HG02973 (cell line): ENCODE data around the gene CBY1.

Experiments
- ATAC-seq: cut with Tn5 transposase; IDR thresholded peaks from one replicate; pipeline ENCODE4 v1.9.1; 2021; ENCODE audit warnings: moderate library complexity; ENCODE audit not compliant: unreplicated experiment

CBY1 gene

GRCh38 chr22:38700270-38700788, 43.9 kb downstream of the CBY1 start:
- no peak for ATAC-seq

GRCh38 chr22:38700789-38701628, 44.6 kb downstream of the CBY1 start, which contains the start of gene JOSD1:
Gene JOSD1 (minus strand): TSS chr22:38700943. CDS start chr22:38699987, 956 bp downstream.
- peak; percentile 38 for ATAC-seq

- no peak for ATAC-seq
These were observed 48.3 kb downstream of the CBY1 start for GRCh38 chr22:38704654-38705234.

GRCh38 chr22:38705235-38706100, 49.0 kb downstream of the CBY1 start, which contains the start of gene GTPBP1:
Gene GTPBP1 (plus strand): TSS chr22:38705944. CDS start chr22:38705956, 12 bp downstream.
- ATAC-seq = peak; percentile 57

GRCh38 chr22:38706101-38706900, 49.9 kb downstream of the CBY1 start:
- peak; percentile 6 for ATAC-seq

GRCh38 chr22:38706901-38707195, 50.4 kb downstream of the CBY1 start:
- ATAC-seq = no peak

GRCh38 chr22:38707346-38707745, 50.9 kb downstream of the CBY1 start:
- no peak for ATAC-seq

- ATAC-seq = no peak
These were observed 51.5 kb downstream of the CBY1 start for GRCh38 chr22:38707984-38708383.

GRCh38 chr22:38709306-38709705, 52.9 kb downstream of the CBY1 start:
- ATAC-seq = no peak

- no peak for ATAC-seq
These were observed 53.9 kb downstream of the CBY1 start for GRCh38 chr22:38710351-38710750.

GRCh38 chr22:38710866-38711265, 54.4 kb downstream of the CBY1 start:
- no peak for ATAC-seq

- no peak for ATAC-seq
These were observed 56.2 kb downstream of the CBY1 start for GRCh38 chr22:38712486-38713207.

GRCh38 chr22:38713921-38714320, 57.5 kb downstream of the CBY1 start:
- ATAC-seq = no peak

- no peak for ATAC-seq
These were observed 58.8 kb downstream of the CBY1 start for GRCh38 chr22:38715176-38715764.

GRCh38 chr22:38715852-38716251, 59.4 kb downstream of the CBY1 start:
- ATAC-seq = no peak

- ATAC-seq = no peak
These were observed 59.8 kb downstream of the CBY1 start for GRCh38 chr22:38716271-38716670.

- ATAC-seq = no peak
These were observed 60.4 kb downstream of the CBY1 start for GRCh38 chr22:38716826-38717225.

GRCh38 chr22:38717244-38717643, 60.8 kb downstream of the CBY1 start:
- no peak for ATAC-seq

- ATAC-seq = no peak
These were observed 62.0 kb downstream of the CBY1 start for GRCh38 chr22:38718414-38718813.
